ENCODE measurements around the gene SNAP91.
"Not testable (repeated sequence)": the region's sequence is repeated elsewhere in the genome, so short reads cannot be mapped to it uniquely, and the experiment has no call there.

SNAP91 gene

DNA sequence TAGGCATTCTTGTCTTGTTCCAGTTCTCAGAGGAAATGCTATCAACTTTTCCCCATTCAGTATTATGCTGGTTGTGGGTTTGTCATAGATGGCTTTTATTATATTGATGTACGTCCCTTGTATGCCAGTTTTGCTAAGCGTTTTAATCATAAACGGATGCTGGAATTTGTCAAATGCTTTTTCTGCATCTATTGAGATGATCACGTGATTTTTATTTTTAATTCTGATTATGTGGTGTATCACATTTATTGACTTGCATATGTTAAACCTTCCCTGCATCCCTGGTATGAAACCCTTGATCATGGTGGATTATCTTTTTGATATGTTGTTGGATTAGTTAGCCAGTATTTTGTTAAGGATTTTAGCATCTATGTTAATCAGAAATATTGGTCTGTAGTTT, 79.0 kb downstream of the SNAP91 start:
- DNase-seq, result not testable (repeated sequence)

DNA sequence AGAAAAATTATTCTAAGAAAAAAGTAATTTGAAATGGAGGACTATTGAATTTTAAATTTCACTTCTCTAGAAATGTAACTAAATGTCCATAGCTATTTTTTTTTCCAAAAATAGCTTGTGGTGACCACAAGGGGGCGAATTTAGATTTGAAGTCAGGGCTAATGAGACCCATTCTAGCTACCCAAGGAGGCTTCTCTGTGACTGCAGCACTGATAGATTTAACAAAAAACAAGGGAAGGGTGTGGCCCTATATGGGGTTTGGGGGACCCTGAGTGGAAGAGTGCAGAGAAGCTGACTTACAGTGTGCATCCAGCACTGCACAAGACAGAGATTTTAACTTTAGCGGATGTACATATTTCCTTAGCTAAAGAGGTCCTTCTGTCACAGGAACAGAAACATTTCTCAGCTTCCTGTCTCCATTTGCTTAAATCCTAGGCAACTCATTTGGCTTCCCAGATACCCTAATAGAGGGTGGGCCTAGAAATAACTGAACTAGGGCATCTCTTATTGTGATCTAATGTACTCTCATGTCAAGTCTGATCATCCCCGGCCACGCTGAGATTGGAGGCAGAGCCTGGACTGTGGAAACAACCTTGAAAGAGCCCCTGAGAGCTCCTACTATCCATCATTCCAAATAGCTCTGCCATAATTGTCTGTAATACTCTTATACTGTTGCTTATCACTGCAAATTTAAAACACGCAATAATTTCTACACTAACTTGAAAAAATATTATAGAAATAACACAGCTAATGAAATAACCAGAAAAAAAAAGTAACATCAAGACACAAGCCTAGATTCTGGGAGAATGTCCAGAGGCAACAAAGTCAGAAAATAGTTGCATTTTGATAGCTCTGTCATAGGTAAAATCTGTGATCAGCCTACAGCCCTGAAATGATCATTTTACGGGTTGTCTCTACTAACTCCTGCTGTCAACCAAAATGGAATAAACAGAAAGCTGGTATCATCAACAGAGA, 93.6 kb downstream of the SNAP91 start:
- peak in 2 of 56 donors; percentile 1 to 9 for DNase-seq

DNA sequence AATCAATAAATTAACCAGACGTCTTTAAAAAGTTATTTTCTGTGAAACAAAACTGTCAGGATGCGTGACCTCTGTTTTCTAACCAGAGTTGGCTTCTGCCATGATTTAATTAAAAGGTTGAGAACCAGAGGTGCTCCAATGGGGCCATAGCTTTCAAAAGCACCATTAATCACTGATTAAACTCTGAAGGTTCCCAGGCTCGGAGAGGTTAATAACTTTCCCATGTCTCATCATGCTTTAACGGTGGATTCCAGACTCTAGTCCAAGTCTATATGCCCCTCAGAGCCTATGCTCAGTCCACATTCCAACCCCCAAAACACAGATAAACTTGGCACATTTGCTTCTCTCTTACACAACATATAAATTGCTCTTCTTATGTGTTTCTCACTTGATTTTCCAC, 95.5 kb downstream of the SNAP91 start:
- DNase-seq, result no peak

DNA sequence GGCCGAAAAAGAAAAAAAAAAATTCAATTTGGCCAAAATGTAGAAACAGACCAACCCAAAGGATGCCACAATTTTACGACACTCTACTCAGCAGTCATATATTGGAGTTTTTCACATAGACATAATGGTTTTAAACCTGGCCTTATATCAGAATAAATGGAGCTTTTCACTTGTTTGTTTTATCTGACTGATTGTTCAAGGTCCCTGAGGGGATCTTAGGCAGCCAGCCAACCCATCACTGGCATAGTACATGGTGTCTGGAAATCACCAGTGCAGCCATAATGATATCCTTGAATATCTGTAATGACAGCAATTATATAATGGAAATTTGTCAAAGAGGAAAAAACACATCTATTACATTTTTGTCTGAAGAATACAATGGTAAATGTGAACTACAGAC, 99.7 kb downstream of the SNAP91 start:
- DNase-seq, result no peak

DNA sequence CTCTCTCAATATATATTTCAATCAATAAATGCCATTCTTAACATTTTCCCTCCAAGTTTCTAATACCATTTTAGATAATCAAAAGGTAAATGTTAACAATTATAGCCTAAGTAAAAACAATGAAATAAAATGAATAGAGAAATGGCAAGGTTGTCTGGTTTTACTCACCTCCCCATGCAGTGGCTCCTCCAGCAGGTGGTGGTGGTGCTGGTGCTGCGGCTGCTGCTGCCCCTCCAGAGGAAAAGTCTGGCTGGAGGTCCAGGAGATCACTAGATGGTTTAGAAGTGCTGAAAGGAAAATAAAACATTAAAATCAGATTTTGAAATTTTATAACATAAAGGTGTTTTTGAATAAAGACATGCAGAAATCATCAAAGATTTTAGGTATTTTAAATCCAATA, 103.4 kb downstream of the SNAP91 start:
- no peak for DNase-seq

DNA sequence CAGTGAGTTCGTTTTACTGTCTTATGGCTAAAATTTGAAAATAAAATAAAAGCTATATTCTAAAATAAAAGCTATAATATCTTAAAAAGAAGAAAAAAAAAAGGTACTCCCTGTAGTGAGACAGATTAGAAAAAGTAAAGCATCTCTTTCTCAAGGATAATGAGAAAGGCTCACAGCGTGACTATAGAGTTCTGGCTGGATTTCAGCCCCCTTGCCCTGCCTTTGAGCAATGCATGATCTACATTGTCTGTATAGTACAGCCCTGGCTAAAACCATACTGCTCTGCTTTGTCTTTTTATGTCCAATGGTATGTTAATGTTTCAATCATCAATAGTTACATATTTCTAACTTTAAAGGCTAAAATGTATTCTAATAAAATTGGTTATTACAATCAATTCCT, 105.3 kb downstream of the SNAP91 start:
- DNase-seq, result no peak

DNA sequence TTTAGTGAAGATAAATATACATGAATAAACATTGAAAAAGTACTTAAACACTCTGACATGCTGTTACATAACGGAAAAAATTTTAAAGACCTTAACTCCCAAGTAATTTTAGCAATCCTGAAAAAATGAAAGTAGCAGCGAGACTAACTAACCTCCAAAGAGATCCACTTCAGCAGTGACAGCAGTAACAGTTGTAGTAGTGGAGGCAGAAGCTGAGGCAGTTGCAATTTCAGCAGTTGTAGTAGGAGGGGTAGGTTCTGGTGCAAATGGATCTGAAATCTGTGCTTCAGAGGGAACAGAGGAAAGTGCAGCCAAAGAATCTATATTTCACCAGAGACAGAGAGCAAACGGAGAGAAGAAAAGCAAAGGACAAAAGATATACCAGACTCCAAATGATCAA, 107.8 kb downstream of the SNAP91 start:
- no peak for DNase-seq

DNA sequence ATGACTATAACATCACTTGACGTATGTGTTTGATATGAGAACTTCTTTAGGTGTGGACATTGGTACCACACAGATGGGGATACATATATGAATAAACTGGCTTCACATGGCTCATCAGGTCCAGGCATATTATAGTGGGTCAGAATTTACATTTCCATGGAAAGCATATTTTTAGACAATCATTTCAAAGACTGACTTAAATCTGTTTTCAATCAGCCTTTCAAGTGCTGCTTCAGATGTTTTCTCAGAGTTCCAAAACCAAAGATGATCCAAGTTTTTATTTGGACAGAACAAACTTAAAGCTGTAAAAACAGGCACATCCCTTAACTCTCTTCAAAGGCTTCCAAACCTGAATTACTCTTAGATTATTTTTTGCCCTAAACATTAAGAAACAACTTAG, 108.4 kb downstream of the SNAP91 start:
- DNase-seq, result no peak

DNA sequence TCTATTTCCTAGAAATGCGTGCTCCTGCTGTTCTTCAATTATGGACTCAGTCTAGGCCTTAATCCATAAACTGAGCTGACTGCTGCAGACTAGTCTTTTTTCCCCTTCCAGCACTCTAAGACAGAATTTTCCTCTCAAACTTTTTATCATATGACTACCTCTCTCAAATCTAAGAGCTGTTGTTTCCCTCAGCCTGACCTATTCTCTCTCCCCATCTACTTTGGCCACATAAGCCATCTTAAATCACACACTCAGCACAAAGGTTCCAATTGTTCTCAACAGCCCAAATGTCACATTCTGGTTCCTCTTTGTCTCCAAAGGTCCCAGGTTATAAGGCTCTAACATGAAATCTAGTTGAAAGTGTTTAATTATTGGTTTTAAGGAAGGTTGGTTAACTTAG, 111.4 kb downstream of the SNAP91 start:
- DNase-seq, result no peak

DNA sequence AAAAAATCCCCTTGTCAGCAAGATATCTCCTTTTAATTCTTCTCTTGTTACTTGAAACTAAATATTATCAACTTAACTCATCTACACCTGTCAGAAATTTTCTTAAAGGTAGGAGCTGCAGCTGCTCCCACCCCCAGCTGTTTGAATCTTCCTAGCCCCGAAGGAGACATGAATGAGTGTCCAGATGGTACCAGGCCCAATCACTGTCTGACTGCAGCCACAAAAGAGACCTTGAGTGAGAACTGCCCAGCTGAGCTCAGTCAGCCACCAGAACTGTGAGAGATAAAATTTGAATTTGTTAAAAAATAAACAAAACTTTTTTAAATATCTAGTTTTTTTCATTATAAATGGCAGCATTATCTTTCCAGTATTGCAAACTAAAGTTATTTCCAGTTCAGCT, 111.8 kb downstream of the SNAP91 start:
- DNase-seq, result peak in 3 of 56 donors; percentile 3 to 23 (median 5)

DNA sequence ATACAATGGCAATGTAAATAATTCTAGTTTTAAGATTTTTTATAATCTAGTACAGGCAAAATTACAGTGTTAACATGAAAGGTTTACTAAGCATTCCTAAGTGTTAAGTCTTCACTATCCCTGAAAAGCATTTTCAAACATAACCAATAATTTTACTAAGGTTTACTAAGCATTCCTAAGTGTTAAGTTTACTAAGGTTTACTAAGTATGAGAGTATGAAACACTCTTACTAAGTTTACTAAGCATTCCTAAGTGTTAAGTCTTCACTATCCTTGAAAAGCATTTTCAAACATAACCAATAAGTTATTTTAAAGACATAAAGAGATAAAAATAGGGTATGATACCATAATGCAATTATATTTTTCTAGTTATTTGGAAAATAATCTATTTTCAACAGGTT, 114.0 kb downstream of the SNAP91 start:
- no peak for DNase-seq

DNA sequence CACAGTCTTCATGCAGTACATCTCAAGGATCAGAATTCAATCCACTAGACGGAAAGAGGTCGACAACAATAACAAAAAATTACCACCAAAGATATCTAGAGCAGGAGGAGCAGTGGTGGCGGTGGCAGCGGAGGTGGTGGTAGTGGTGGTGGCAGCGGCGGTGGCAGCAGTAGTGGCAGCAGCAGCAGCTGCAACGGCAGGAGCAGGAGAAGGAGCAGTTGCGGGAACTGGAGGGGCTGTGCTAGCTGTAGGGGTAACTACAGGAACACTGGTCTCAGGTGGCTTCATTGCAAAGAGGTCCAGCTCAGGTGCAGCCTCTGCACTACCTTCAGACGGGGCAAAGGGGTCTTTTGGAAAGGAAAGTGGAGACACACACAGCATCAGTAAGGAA, 115.5 kb downstream of the SNAP91 start:
- DNase-seq, result no peak

DNA sequence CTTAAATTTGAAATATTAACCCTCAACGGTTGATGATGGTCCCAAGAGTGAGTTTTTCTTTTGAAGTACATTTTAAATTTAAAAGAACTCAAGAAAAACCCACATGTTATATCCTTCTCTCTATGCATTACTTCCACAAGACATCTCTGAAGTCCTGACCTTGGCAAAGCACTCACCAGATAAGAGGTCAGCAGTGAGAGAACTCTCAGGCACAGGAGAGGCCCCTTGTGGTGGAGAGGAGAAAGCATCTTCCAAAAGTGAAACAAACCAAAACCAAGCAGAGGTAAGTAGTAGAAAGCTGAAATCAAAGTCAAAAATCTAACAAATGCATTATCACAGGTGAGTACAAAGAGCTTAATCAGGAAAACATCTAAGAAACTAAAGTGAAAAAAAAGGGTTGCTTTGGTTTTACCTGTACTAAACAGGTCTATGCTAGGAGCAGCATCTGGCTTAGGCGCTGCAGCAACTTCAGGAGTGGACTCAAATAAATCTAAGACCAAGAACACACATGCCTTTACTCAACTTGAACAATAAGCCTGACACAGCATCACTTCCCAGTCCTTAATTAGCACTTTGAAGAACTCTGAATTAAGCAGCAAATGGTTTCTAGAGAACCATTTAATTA, 116.0 kb downstream of the SNAP91 start:
- DNase-seq, result no peak

DNA sequence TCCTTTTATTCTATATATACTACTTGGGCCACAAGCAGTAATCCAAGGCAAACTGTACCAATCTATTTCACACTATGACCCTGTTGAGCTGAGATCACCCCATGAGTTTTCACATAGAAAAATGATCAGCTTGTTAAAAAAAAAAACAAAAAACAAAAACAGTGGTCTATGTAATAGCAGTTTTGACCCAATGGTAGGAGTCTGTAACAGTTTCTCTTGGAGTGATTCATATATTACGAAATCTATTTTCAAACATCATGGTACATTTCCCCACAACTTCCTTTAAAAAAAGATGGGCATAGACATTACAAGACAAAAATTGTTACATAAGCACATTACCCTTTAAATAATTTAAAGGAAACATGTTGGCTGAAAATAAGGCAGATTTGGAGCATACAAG, 118.5 kb downstream of the SNAP91 start:
- DNase-seq, result no peak

DNA sequence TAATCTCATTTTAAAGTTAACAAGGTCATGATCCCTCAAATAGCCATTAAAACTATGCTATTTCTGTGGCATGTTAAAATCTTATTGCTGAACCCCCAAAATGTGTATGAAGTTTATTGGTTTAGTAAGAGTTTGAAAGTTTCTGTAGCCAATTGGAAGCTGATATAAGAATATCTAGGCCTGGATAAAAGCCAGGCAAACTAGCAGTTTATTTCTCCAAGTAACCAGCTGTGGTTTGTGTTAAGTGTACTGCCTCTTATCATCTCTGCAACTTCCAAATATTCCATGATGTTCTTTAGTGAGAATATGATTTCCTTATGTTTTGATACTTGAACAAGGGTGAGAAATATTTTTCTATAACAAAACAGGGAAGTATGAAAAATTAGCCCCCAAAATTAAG, 119.8 kb downstream of the SNAP91 start:
- no peak for DNase-seq

DNA sequence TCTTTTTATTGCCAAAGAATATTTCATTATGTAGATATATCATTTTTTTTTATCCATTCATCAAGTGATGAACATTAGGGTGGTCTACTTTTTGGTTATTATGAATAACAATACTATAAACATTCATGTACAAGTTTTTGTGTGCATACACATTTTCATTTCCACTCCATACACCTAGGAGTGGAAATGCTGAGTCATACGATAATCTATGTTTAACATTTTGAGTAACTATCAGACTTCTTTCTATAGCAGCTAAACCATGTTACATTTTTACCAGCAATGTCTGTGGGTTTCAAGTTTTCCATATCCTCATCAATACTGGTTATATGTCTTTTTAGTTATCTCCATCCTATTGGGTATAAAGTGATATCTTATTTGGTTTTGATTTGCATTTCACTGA, 130.8 kb downstream of the SNAP91 start:
- no peak for DNase-seq

DNA sequence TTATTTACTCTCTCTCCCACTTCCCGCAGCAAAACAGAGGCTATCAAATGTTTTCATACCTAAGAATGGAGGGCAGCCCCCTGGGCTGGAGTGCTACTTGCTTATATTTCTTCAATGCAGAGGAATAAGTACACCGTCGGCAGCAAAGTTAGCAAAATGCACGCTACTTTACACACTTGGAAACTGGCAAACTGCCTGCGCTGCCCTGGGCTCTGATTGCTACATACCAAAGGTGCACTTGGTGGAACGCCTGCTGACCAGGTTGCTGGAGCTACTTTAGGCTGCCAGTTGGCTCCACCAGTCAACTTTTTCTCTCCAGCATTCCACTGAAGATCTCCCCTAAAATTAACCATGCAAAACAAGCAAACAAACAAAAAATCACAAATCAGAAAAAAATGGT, 134.1 kb downstream of the SNAP91 start:
- DNase-seq, result no peak

DNA sequence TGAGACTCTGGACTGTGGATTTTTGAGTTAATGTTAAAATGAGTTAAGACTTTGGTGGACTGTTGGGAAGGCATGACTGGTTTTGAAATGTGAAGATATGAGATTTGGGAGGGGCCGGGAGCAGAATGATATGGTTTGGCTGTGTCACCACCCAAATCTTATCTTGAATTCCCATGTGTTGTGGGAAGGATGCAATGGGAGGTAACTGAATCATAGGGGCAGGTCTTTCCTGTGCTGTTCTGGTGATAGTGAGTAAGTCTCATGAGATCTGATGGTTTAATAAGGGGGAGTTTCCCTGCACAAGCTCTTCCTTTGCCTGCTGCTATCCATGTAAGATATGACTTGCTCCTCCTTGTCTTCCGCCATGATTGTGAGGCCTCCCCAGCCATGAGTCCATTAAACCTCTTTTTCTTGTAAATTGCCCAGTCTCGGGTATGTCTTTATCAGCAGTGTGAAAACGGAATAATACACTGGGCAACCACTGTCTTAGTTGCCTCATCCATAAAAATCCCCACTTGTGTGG, 137.2 kb downstream of the SNAP91 start:
- DNase-seq, result not testable (repeated sequence)

DNA sequence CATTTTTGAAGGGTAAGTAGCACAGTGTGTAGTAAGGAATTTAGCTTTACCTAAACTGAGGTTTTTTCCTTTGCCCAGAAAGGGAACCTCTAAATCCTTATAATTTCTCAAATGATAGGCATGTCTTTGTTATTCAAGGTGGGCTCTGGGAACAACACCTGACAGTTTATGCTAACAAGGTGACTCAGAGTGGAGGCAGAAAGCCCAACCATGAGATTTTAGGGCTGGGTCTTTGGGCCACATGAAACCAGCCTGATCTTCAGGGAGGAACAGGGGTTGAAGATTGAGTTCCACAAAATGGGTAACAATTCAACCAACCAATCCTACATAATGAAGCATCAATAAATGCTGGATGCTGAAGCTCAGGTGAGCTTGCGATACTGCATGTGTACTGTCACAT, 149.9 kb downstream of the SNAP91 start:
- DNase-seq, result no peak

DNA sequence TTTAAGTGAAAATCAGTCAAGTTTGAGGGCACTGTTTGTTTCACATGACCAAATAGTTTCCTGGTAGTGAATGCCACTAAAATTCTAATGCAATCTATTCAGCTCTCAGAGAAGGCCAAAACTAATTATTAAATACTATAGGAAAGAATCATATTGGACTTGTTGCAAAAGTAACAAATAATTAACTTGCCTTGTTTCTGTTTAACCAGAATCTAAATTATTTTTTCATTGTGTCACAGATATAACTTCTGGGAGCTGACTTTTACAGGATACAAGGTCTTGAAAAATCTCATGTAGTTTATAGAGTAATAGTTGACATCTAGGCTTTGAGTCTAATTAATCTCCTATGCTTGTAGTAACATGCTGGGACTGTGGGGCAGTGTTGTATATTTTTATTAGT, 152.0 kb downstream of the SNAP91 start:
- DNase-seq, result no peak

DNA sequence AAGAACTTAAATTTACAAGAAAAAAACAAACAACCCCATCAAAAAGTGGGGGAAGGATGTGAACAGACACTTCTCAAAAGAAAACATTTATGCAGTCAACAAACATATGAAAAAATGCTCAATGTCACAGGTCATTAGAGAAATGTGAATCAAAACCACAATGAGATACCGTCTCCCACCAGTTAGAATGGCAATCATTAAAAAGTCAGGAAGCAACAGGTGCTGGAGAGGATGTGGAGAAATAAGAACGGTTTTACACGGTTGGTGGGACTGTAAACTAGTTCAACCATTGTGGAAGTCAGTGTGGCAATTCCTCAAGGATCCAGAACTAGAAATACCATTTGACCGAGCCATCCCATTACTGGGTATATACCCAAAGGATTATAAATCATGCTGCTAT, 157.2 kb downstream of the SNAP91 start:
- DNase-seq, result not testable (repeated sequence)

DNA sequence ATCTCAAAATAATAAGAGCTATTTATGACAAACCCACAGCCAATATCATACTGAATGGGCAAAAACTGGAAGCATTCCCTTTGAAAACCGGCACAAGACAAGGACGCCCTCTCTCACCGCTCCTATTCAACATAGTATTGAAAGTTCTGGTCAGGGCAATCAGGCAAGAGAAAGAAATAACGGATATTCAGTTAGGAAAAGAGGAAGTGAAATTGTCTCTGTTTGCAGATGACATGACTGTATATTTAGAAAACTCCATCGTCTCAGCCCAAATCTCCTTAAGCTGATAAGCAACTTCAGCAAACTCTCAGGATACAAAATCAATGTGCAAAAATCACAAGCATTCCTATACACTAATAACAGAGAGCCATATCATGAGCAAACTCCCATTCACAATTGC, 158.4 kb downstream of the SNAP91 start:
- DNase-seq, result not testable (repeated sequence)

DNA sequence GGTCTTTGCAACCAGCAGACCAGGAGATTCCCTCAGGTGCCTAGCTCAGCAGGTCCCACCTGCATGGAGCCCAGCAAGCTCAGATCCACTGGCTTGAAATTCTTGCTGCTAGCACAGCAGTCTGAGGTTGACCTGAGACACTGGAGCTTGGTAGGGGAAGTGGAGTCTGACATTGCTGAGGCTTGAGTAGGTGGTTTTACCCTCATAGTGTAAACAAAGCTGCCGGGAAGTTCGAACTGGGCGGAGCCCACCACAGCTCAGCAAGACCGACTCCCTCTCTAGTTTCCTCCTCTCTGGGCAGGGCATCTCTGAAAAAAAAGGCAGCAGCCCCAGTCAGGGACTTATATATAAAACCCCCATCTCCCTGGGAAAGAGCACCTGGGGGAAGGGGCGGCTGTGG, 162.3 kb downstream of the SNAP91 start:
- no peak for DNase-seq

Measured in amygdala (tissue), 56 donors.